SU-DHL-6 (cell line): ENCODE measurements around the gene RALGDS.

Experiments used
- EZH2phosphoT487 ChIP-seq: fragments of 200-600 bp; sonication (generic), shearing (Covaris generic); conservative IDR thresholded peaks from 2 replicates; pipeline ENCODE4 v1.6.1; 2018; ENCODE audit warnings: mild to moderate bottlenecking, antibody characterized with exemption, low read length, moderate library complexity, mixed read lengths
- TF ChIP-seq, protein P1 (sequence below): fragments of 200-600 bp; sonication (generic); IDR thresholded peaks from one replicate; pipeline ENCODE4 v1.5.1; 2017; ENCODE audit warnings: antibody characterized with exemption, mild to moderate bottlenecking, low read length, moderate library complexity; ENCODE audit not compliant: insufficient read depth, poor library complexity, severe bottlenecking

DNA sequence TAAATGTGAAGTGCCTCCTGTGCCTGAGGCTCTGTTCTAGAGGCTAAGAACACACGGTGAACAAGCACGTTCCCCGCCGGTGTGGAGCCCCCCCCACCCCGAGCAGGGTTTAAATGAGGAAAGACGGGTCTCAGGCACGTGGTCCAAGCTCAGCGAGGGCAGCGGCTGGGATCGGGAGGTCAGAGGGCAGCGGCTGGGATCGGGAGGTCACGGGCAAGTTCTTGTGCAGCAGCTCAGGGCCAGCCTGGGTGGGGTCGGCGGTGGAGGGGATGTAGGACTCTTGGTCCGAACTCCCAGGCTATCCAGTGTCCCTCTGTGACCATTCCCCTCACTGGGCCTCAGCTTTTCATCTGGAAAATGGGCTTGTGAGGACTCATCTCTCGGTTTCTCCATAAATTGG lies 45.4 kb upstream of the RALGDS start:
- TF ChIP-seq EZH2phosphoT487, result no peak
- TF ChIP-seq, protein P1, sequence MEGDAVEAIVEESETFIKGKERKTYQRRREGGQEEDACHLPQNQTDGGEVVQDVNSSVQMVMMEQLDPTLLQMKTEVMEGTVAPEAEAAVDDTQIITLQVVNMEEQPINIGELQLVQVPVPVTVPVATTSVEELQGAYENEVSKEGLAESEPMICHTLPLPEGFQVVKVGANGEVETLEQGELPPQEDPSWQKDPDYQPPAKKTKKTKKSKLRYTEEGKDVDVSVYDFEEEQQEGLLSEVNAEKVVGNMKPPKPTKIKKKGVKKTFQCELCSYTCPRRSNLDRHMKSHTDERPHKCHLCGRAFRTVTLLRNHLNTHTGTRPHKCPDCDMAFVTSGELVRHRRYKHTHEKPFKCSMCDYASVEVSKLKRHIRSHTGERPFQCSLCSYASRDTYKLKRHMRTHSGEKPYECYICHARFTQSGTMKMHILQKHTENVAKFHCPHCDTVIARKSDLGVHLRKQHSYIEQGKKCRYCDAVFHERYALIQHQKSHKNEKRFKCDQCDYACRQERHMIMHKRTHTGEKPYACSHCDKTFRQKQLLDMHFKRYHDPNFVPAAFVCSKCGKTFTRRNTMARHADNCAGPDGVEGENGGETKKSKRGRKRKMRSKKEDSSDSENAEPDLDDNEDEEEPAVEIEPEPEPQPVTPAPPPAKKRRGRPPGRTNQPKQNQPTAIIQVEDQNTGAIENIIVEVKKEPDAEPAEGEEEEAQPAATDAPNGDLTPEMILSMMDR, result no peak
